HuH-7.5 (cell line): Measurements from ENCODE around the gene SYNRG.
"Not testable (repeated sequence)": the region's sequence is repeated elsewhere in the genome, so short reads cannot be mapped to it uniquely, and the experiment has no call there.

Experiments
- DNase-seq: peaks from one replicate; pipeline ENCODE4 v3.0.0; 2011; ENCODE audit warnings: low spot score

Gene SYNRG

GRCh38 chr17:37609170-37610040 is at the start of gene SYNRG:
SYNRG (minus strand) TSS chr17:37609418; CDS start chr17:37609355, 63 bp downstream.
- peak; percentile 92 for DNase-seq

GRCh38 chr17:37657202-37657601 is 48.0 kb upstream of the SYNRG start:
- DNase-seq: no peak

- no peak for DNase-seq
These were observed 42.6 kb upstream of the SYNRG start for GRCh38 chr17:37651849-37652248.

- no peak for DNase-seq
These were observed 41.3 kb upstream of the SYNRG start for GRCh38 chr17:37650419-37651003.

GRCh38 chr17:37648555-37648954 is 39.3 kb upstream of the SYNRG start:
- DNase-seq: no peak

- no peak for DNase-seq
These were observed 38.6 kb upstream of the SYNRG start for GRCh38 chr17:37647856-37648255.

GRCh38 chr17:37643869-37644268 is 34.7 kb upstream of the SYNRG start:
- no peak for DNase-seq

- peak; percentile 76 for DNase-seq
These were observed 34.0 kb upstream of the SYNRG start, which contains the start of gene DDX52 for GRCh38 chr17:37643118-37643766. DDX52 (minus strand) TSS chr17:37643446; CDS start chr17:37643420, 26 bp downstream.

- no peak for DNase-seq
These were observed 33.5 kb upstream of the SYNRG start for GRCh38 chr17:37642681-37643080.

- DNase-seq: no peak
These were observed 30.8 kb upstream of the SYNRG start for GRCh38 chr17:37640015-37640414.

- DNase-seq: no peak
These were observed 28.7 kb upstream of the SYNRG start for GRCh38 chr17:37637956-37638355.

- not testable (repeated sequence) for DNase-seq
These were observed 7.2 kb upstream of the SYNRG start for GRCh38 chr17:37616430-37616829.

GRCh38 chr17:37614823-37615222 is 5.6 kb upstream of the SYNRG start:
- no peak for DNase-seq

GRCh38 chr17:37614391-37614790 is 5.2 kb upstream of the SYNRG start:
- DNase-seq: no peak

- DNase-seq: no peak
These were observed 1.8 kb upstream of the SYNRG start for GRCh38 chr17:37610971-37611370.

GRCh38 chr17:37610041-37610420 is 813 bp upstream of the SYNRG start:
- not testable (repeated sequence) for DNase-seq

- peak; percentile 32 for DNase-seq
These were observed 658 bp downstream of the SYNRG start for GRCh38 chr17:37608351-37609169.

GRCh38 chr17:37607637-37608331 is 1.4 kb downstream of the SYNRG start:
- no peak for DNase-seq

GRCh38 chr17:37605813-37606505 is 3.3 kb downstream of the SYNRG start:
- no peak for DNase-seq

GRCh38 chr17:37605081-37605480 is 4.1 kb downstream of the SYNRG start:
- no peak for DNase-seq

GRCh38 chr17:37604556-37604955 is 4.7 kb downstream of the SYNRG start:
- DNase-seq: no peak
